ENCODE measurements around the gene AKAP6. TPM values are rescaled to one million over a fixed set of nuclear protein-coding genes. Genes with fewer than 3 reads are reported as not detected.

The AKAP6 gene
- total RNA-seq, 1 donor from 2014 or later = 1.3 TPM

- H3K36me3 ChIP-seq (ENCODE audit: control insufficient read depth, insufficient read depth, low read length) = no peaks in the 10 kb centered on the region
- no peak for DNase-seq (ENCODE audit: low read depth)
- no peak overlapping the region for H3K4me3 ChIP-seq (ENCODE audit: low read depth, low read length)
- TF ChIP-seq CTCF (IDR thresholded peaks at IDR 0.05; ENCODE audit: insufficient read depth, low read length, poor library complexity, severe bottlenecking) = no peak
- no peaks in the 10 kb centered on the region for H3K27me3 ChIP-seq (ENCODE audit: control insufficient read depth, insufficient read depth, low read length)
These were observed 196.5 kb downstream of the AKAP6 start for GRCh38 chr14:32525591-32525990.

GRCh38 chr14:32530800-32531199 is 201.7 kb downstream of the AKAP6 start:
- no peak overlapping the region for H3K4me3 ChIP-seq (ENCODE audit: low read depth, low read length)
- no peaks in the 10 kb centered on the region for H3K36me3 ChIP-seq (ENCODE audit: control insufficient read depth, insufficient read depth, low read length)
- TF ChIP-seq CTCF (IDR thresholded peaks at IDR 0.05; ENCODE audit: insufficient read depth, low read length, poor library complexity, severe bottlenecking) = no peak
- no peak for DNase-seq (ENCODE audit: low read depth)
- H3K27me3 ChIP-seq (ENCODE audit: control insufficient read depth, insufficient read depth, low read length) = no peaks in the 10 kb centered on the region

DNA sequence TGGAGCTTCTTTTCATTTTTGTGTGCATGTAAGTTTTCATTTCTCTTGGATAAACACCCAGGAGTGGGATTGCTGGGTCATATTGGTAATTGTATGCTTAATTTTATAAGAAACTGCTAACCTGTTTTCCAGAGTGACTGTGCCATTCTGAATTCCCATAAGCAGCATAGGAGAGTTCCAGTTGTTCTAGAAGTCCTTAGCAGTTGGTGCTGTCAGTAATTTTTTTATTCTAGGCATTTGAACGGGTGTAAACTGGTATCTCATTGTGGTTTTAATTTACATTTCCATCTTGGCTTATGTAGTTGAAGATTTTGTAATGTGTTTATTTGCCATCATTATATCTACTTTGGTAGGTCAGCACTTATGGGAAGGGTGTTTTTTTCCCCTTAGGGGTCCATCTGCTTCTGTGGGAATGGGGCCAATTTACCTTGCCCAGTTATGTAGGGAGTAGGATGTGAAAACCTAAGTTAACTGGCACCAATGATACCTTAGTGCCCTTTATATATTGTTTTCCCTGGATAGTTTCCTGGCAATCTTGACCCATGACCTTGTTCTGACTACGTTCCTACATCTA is 202.9 kb downstream of the AKAP6 start:
- no peak for TF ChIP-seq CTCF (IDR thresholded peaks at IDR 0.05; ENCODE audit: insufficient read depth, low read length, poor library complexity, severe bottlenecking)

DNA sequence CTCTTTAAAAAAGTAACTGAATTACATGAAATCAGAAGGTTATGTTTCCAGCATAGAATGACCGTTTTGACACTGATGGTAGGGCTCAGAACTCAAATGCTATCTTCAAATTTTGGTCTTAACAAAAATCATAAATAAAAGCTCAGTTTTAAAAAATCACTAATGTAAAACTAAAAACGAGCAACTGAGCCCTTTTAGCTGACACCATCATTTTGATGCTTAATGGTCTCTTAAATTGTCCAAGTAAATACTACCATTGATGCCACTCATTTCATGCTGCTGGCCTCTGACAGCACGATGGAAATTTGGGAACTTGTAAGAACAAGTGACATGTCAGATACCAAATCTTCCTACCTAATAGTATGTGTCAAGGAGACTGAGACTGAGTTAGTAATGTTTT is 205.0 kb downstream of the AKAP6 start:
- Histone ChIP-seq H3K36me3 (ENCODE audit: control insufficient read depth, insufficient read depth, low read length) (no peaks in the 10 kb centered on the region), H3K4me3 (ENCODE audit: low read depth, low read length) (no peak overlapping the region), H3K27me3 (ENCODE audit: control insufficient read depth, insufficient read depth, low read length) (no peaks in the 10 kb centered on the region)
- TF ChIP-seq CTCF (IDR thresholded peaks at IDR 0.05; ENCODE audit: insufficient read depth, low read length, poor library complexity, severe bottlenecking) = no peak
- no peak for DNase-seq (ENCODE audit: low read depth)

More for the DNA sequence above, 202.9 kb downstream of the AKAP6 start:
- no peaks in the 10 kb centered on the region for H3K36me3 ChIP-seq (ENCODE audit: control insufficient read depth, insufficient read depth, low read length)
- H3K27me3 ChIP-seq (ENCODE audit: control insufficient read depth, insufficient read depth, low read length) = no peaks in the 10 kb centered on the region
- DNase-seq (ENCODE audit: low read depth) = no peak
- no peak overlapping the region for H3K4me3 ChIP-seq (ENCODE audit: low read depth, low read length)

DNA sequence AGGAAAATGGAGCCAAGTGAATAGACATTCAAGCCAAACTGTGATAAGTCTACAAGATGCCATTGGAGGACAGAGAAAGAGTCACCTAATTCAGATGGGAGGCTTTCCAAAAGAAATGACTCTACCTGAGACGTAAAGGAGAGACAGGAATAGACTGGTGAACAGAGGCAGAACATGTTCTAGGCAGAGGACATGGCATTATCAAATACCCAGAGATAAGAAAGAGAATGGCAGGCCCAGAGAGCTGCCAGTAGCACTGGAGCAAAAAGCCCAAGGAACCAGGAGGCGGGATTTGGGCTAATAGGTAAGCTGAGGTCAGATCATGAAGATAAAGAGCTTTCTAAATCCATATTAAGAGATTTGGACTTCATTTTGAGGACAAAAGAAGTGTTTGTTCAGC is 207.1 kb downstream of the AKAP6 start:
- no peaks in the 10 kb centered on the region for H3K27me3 ChIP-seq (ENCODE audit: control insufficient read depth, insufficient read depth, low read length)
- no peak for DNase-seq (ENCODE audit: low read depth)
- TF ChIP-seq CTCF (IDR thresholded peaks at IDR 0.05; ENCODE audit: insufficient read depth, low read length, poor library complexity, severe bottlenecking) = no peak
- H3K4me3 ChIP-seq (ENCODE audit: low read depth, low read length) = no peak overlapping the region
- no peaks in the 10 kb centered on the region for H3K36me3 ChIP-seq (ENCODE audit: control insufficient read depth, insufficient read depth, low read length)

DNA sequence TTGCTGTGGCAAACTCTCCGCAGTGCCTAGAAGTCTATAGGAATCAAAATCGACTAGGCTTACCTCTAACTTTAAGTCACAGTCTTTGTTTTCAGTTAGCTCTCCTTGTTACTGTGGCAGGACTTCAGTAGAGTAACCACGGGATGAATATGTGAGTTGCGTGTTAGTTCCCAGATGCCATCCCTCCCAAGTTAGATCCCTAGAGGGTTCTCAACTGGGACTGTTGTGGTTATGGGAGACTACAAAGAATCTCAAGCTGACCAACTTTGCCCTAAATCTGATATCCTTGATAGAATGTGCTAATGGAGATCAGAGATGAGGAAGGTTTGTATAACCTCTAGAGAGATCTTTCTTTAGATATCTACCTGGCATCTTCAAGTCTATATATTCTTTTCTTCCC is 208.1 kb downstream of the AKAP6 start:
- DNase-seq (ENCODE audit: low read depth) = no peak
- no peak for TF ChIP-seq CTCF (IDR thresholded peaks at IDR 0.05; ENCODE audit: insufficient read depth, low read length, poor library complexity, severe bottlenecking)
- Histone ChIP-seq H3K36me3 (ENCODE audit: control insufficient read depth, insufficient read depth, low read length) (no peaks in the 10 kb centered on the region), H3K27me3 (ENCODE audit: control insufficient read depth, insufficient read depth, low read length) (no peaks in the 10 kb centered on the region), H3K4me3 (ENCODE audit: low read depth, low read length) (no peak overlapping the region)

All from kidney epithelial cell (primary cell).